K562 (cell line): Measurements from ENCODE around the gene ACOT13. TPM values are rescaled to one million over a fixed set of nuclear protein-coding genes. Genes with fewer than 3 reads are reported as not detected.

Experiments used
- ARNT ChIP-seq, 2 experiments: fragments of 450-650 bp; IDR thresholded peaks; 2 replicates each; pipeline ENCODE4 v1.6.1; 2016; ENCODE audit warnings: mild to moderate bottlenecking in 1 of 2
- BCOR ChIP-seq: fragments of 450-650 bp; IDR thresholded peaks from 2 replicates; pipeline ENCODE4 v1.6.1; 2016
- BDP1 ChIP-seq: IDR thresholded peaks from 3 replicates; pipeline ENCODE4 v1.6.1; 2011; ENCODE audit not compliant: insufficient read length, insufficient read depth
- E2F4 ChIP-seq: sonication (generic); formaldehyde crosslinking; IDR thresholded peaks from 2 replicates; pipeline ENCODE4 v1.8.0; 2022; ENCODE audit warnings: mild to moderate bottlenecking, low read depth, missing genetic modification reagents
- EP400 ChIP-seq: fragments of 450-650 bp; IDR thresholded peaks from 2 replicates; pipeline ENCODE4 v1.6.1; 2017; ENCODE audit warnings: antibody characterized with exemption, mild to moderate bottlenecking, moderate library complexity
- HDAC1 ChIP-seq, 2 experiments: fragments of 450-650 bp; IDR thresholded peaks; 2 replicates each; pipeline ENCODE4 v1.6.1; 2016 to 2017; ENCODE audit warnings: inconsistent platforms in 1 of 2, mild to moderate bottlenecking in 1 of 2, moderate library complexity in 1 of 2
- IRF9 ChIP-seq: fragments of 450-650 bp; IDR thresholded peaks from 2 replicates; pipeline ENCODE4 v1.6.1; 2016; ENCODE audit warnings: missing biosample characterization, missing genetic modification characterization
- MNT ChIP-seq, 2 experiments: fragments of 450-650 bp; conservative IDR thresholded peaks; 2 replicates each; pipeline ENCODE4 v1.6.1; 2017; ENCODE audit warnings: mild to moderate bottlenecking in 2 of 2, moderate library complexity in 2 of 2
- MYNN ChIP-seq, 2 experiments: sonication (generic); formaldehyde crosslinking in 1 of 2; IDR thresholded peaks; 2 replicates each; pipeline versions ENCODE4 v1.5.0 to v1.6.1; 2016 to 2020; ENCODE audit warnings: antibody characterized with exemption in 1 of 2, missing genetic modification reagents in 1 of 2
- PHB2 ChIP-seq: fragments of 450-650 bp; IDR thresholded peaks from 2 replicates; pipeline ENCODE4 v1.6.1; 2017; ENCODE audit warnings: low read depth
- PHF8 ChIP-seq: fragments of 200-600 bp; sonication (generic); IDR thresholded peaks from 2 replicates; pipeline ENCODE4 v1.6.1; 2012; ENCODE audit warnings: mixed run types, mild to moderate bottlenecking, inconsistent platforms, low read length, moderate library complexity, borderline replicate concordance
- TAF9B ChIP-seq: fragments of 450-650 bp; IDR thresholded peaks from 2 replicates; pipeline ENCODE4 v1.6.1; 2018; ENCODE audit warnings: mild to moderate bottlenecking; ENCODE audit not compliant: partially characterized antibody
- TFAM ChIP-seq: fragments of 250-450 bp; sonication (Bioruptor Pico); conservative IDR thresholded peaks from 2 replicates; pipeline ENCODE4 v1.5.0; 2021; ENCODE audit warnings: mild to moderate bottlenecking, moderate library complexity
- TOE1 ChIP-seq, 2 experiments: fragments of 450-650 bp in 1 of 2; sonication (generic) in 1 of 2; formaldehyde crosslinking in 1 of 2; IDR thresholded peaks; 2 replicates each; pipeline versions ENCODE4 v1.7.1 to v1.8.0; 2016 to 2022; ENCODE audit warnings: borderline replicate concordance in 2 of 2, mild to moderate bottlenecking in 2 of 2, antibody characterized with exemption in 1 of 2, inconsistent platforms in 1 of 2, low read depth in 1 of 2, missing genetic modification reagents in 1 of 2, moderate library complexity in 1 of 2
- TRIM28 ChIP-seq: fragments of 450-650 bp; IDR thresholded peaks from 2 replicates; pipeline ENCODE4 v1.6.1; 2017
- ZBTB2 ChIP-seq: fragments of 450-650 bp; IDR thresholded peaks from 2 replicates; pipeline ENCODE4 v1.6.1; 2016; ENCODE audit warnings: antibody characterized with exemption
- ZNF589 ChIP-seq: fragments of 200-800 bp; sonication (Bioruptor generic); IDR thresholded peaks from 2 replicates; pipeline ENCODE4 v1.6.1; 2016; ENCODE audit warnings: low read depth, missing genetic modification characterization, missing compliant biosample characterization
- polyA plus RNA-seq, 8 experiments: library from polyadenylated mRNA; depleted of rRNA in 4 of 8; stranded (reverse) in 5 of 8; unstranded in 3 of 8; fragments of >200 nt; fragmentation: Nextera tagmentation in 2 of 8; fragmentation: Illumina TruSeq in 1 of 8; extraction: Ambion mirVana in 2 of 8; extraction: Trizol in 1 of 8; gene quantifications; 2 replicates each; pipeline versions ENCODE4 v1.2.1 to v1.2.3, GENCODE V29; 2011 to 2014; ENCODE audit warnings: inconsistent platforms in 1 of 8, missing spikeins in 1 of 8
- total RNA-seq, 7 experiments: library from RNA; depleted of rRNA in 6 of 7; stranded (reverse); fragments of >200 nt in 6 of 7; fragmentation: Illumina TruSeq in 2 of 7; extraction: Trizol in 2 of 7; gene quantifications; 2 replicates each; pipeline versions ENCODE4 v1.2.1 to v1.2.3, GENCODE V29; 2011 to 2021; ENCODE audit warnings: low replicate concordance in 1 of 7
- TF ChIP-seq, protein P1 (sequence below): fragments of 450-650 bp; formaldehyde crosslinking; IDR thresholded peaks from 2 replicates; pipeline ENCODE4 v1.4.0; 2020; ENCODE audit warnings: mild to moderate bottlenecking, moderate library complexity
- TF ChIP-seq, protein P2 (sequence below): fragments of 200-800 bp; sonication (Bioruptor generic); IDR thresholded peaks from 2 replicates; pipeline ENCODE4 v1.6.1; 2017; ENCODE audit warnings: missing genetic modification characterization, missing compliant biosample characterization

Gene ACOT13
- total and polyA plus RNA-seq, 9 of the 15 experiments (the other 6 are each of a cell fraction or from before 2014, with no cell fraction given): 14.1 to 129 (median 65.7) TPM

DNA sequence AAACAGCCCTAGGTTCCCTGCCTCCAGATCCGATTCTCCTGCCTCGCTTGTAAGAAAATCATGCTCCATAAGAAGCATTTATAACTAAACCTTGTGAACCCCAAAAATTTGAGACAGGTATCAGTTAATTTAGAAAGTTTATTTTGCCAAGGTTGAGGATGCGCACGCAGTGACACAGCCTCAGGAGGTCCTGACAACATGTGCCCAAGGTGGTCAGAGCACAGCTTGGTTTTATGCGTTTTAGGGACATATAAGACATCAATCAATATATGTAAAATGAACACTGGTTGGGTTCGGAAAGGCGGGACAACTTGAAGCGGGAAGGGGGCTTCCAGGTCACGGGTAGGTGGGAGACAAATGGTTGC is 2.1 kb downstream of the ACOT13 start (continued):
- TF ChIP-seq, protein P1, sequence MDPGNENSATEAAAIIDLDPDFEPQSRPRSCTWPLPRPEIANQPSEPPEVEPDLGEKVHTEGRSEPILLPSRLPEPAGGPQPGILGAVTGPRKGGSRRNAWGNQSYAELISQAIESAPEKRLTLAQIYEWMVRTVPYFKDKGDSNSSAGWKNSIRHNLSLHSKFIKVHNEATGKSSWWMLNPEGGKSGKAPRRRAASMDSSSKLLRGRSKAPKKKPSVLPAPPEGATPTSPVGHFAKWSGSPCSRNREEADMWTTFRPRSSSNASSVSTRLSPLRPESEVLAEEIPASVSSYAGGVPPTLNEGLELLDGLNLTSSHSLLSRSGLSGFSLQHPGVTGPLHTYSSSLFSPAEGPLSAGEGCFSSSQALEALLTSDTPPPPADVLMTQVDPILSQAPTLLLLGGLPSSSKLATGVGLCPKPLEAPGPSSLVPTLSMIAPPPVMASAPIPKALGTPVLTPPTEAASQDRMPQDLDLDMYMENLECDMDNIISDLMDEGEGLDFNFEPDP (CRISPR knock-in tag): no peak
- TF ChIP-seq, protein P2, sequence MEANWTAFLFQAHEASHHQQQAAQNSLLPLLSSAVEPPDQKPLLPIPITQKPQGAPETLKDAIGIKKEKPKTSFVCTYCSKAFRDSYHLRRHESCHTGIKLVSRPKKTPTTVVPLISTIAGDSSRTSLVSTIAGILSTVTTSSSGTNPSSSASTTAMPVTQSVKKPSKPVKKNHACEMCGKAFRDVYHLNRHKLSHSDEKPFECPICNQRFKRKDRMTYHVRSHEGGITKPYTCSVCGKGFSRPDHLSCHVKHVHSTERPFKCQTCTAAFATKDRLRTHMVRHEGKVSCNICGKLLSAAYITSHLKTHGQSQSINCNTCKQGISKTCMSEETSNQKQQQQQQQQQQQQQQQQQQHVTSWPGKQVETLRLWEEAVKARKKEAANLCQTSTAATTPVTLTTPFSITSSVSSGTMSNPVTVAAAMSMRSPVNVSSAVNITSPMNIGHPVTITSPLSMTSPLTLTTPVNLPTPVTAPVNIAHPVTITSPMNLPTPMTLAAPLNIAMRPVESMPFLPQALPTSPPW (CRISPR knock-in tag): no peak
- TF ChIP-seq PHF8 (peak; percentile 37; the same call in 1 of the 2 replicates), ARNT (IDR thresholded peaks at IDR 0.05) (0 out of 4 replicates have a peak, but pooled peaks of 1 of the 2 experiments have one; percentile 22), TFAM (no peak), HDAC1 (IDR thresholded peaks at IDR 0.05) (0 out of 4 replicates have a peak, but pooled peaks of 1 of the 2 experiments have one; percentile 34), TAF9B (peak; percentile 1), TOE1 (IDR thresholded peaks at IDR 0.05; ENCODE audit: borderline replicate concordance) (0 out of 2 replicates have a peak, but pooled peaks have one; percentile 23), TOE1 (CRISPR knock-in tag; IDR thresholded peaks at IDR 0.05; ENCODE audit: borderline replicate concordance, low read depth) (no peak), MNT (conservative IDR thresholded peaks at IDR 0.05) (peak; percentile 40 to 47), IRF9 (no peak), MYNN (IDR thresholded peaks at IDR 0.05) (no peak), MYNN (CRISPR knock-in tag; IDR thresholded peaks at IDR 0.05) (no peak), ZBTB2 (no peak), BCOR (no peak), TRIM28 (0 out of 2 replicates have a peak, but pooled peaks have one; percentile 46), ZNF589 (no peak), EP400 (peak; percentile 33), PHB2 (no peak), E2F4 (CRISPR knock-in tag) (no peak), BDP1 (no peak)
